Endothelial cell of umbilical vein (primary cell): ENCODE data around the gene STXBP2. TPM values are rescaled to one million over a fixed set of nuclear protein-coding genes. Genes with fewer than 3 reads are reported as not detected.

Source experiments
- BruUV-seq: library from RNA; stranded (reverse); fragments of 400-500 nt; replicated peaks from 2 replicates; lab custom pipeline; 2021; lab: Mats Ljungman, UMichigan
- CTCF ChIA-PET: fragments of 300-600, 350-600 bp; sonication (Branson Sonifier 250); formaldehyde crosslinking; loops from one replicate; lab custom pipeline; 2021; ENCODE audit warnings: antibody characterized with exemption, inconsistent platforms; lab: Charles Lee
- POLR2A ChIA-PET: fragments of 300-600, 350-600 bp; sonication (Branson Sonifier 250); formaldehyde crosslinking; loops from one replicate; lab custom pipeline; 2021; ENCODE audit warnings: antibody characterized with exemption, inconsistent platforms; lab: Charles Lee
- DNase-seq: peaks from one replicate; pipeline ENCODE4 v3.0.0-alpha.2; 2011; ENCODE audit warnings: low read depth, low spot score
- FAIRE-seq: peaks from 2 replicates; lab custom pipeline; 2011; peaks lifted over from hg19 to GRCh38; lab: Jason Lieb, UNC
- H2AFZ ChIP-seq: 2 replicates; pipeline ENCODE4 v1.6.0; 2012; ENCODE audit warnings: low read depth, low read length, control low read depth, inconsistent platforms
- H3K27ac ChIP-seq: 2 replicates; pipeline ENCODE4 v1.5.1; 2011; ENCODE audit warnings: low read depth, mild to moderate bottlenecking, control low read depth, low read length, moderate library complexity; ENCODE audit not compliant: insufficient read depth
- H3K27me3 ChIP-seq, 2 experiments: 2 replicates each; pipeline versions ENCODE4 v1.6.0 to v1.6.1; 2011; ENCODE audit warnings: low read length in 2 of 2, mixed read lengths in 1 of 2; ENCODE audit not compliant: control insufficient read depth in 2 of 2, insufficient read depth in 2 of 2
- H3K36me3 ChIP-seq, 2 experiments: 2 replicates in 1 of 2; 3 replicates in 1 of 2; pipeline ENCODE4 v1.5.1; 2011; ENCODE audit warnings: low read length in 2 of 2, mild to moderate bottlenecking in 1 of 2, moderate library complexity in 1 of 2; ENCODE audit not compliant: control insufficient read depth in 2 of 2, insufficient read depth in 2 of 2; ENCODE audit errors: extremely low read depth in 1 of 2
- H3K4me1 ChIP-seq: 3 replicates; pipeline ENCODE4 v1.5.1; 2011; ENCODE audit warnings: mild to moderate bottlenecking, low read length; ENCODE audit not compliant: control insufficient read depth, insufficient read depth; ENCODE audit errors: extremely low read depth
- H3K4me2 ChIP-seq: 2 replicates; pipeline ENCODE4 v1.6.1; 2011; ENCODE audit warnings: low read length, control low read depth, mixed read lengths; ENCODE audit not compliant: insufficient read depth
- H3K4me3 ChIP-seq, 3 experiments: fragments of 200-600 bp in 1 of 3; sonication (generic), shearing (Covaris generic) in 1 of 3; replicated peaks in 1 of 3; 2 replicates each; pipeline ENCODE4 v1.5.1; 2011 to 2016; ENCODE audit warnings: control low read depth in 3 of 3, low read length in 3 of 3, mild to moderate bottlenecking in 2 of 3, inconsistent platforms in 1 of 3, low read depth in 1 of 3, moderate library complexity in 1 of 3; ENCODE audit not compliant: insufficient read depth in 1 of 3
- H3K79me2 ChIP-seq: 2 replicates; pipeline ENCODE4 v1.6.0; 2012; ENCODE audit warnings: low read length, inconsistent platforms; ENCODE audit not compliant: control insufficient read depth, insufficient read depth
- H3K9ac ChIP-seq: replicated peaks from 2 replicates; pipeline ENCODE3; 2011; ENCODE audit warnings: low read length, control low read depth; ENCODE audit not compliant: insufficient read depth; ENCODE audit errors: extremely low read depth
- H3K9me1 ChIP-seq: replicated peaks from 3 replicates; pipeline ENCODE4 v1.6.0; 2011; ENCODE audit warnings: mild to moderate bottlenecking, low read length; ENCODE audit not compliant: control insufficient read depth, insufficient read depth; ENCODE audit errors: extremely low read depth
- H3K9me3 ChIP-seq: replicated peaks from 2 replicates; pipeline ENCODE4 v1.5.1; 2012; ENCODE audit warnings: low read length, inconsistent platforms; ENCODE audit not compliant: control insufficient read depth, insufficient read depth
- H4K20me1 ChIP-seq: replicated peaks from 2 replicates; pipeline ENCODE3; 2011; ENCODE audit warnings: mild to moderate bottlenecking, low read length; ENCODE audit not compliant: control insufficient read depth, insufficient read depth; ENCODE audit errors: extremely low read depth
- FOS ChIP-seq: IDR thresholded peaks from 2 replicates; pipeline ENCODE4 v1.6.1; 2011; ENCODE audit warnings: mild to moderate bottlenecking, low read length, moderate library complexity, borderline replicate concordance; ENCODE audit not compliant: insufficient read depth
- dilution Hi-C: fragments of 300-500 bp; cut with MboI; formaldehyde crosslinking; loops from one replicate; pipeline ENCODE4 v1.15.0; 2019; ENCODE audit warnings: low sequenced_read_pairs; ENCODE audit not compliant: extremely low pct_ligation_motif_present
- intact Hi-C: fragments of 100-400 bp; cut with micrococcal nuclease; formaldehyde crosslinking; loops from one replicate; pipeline ENCODE4 v1.10.0; 2022
- polyA plus RNA-seq, 4 experiments: library from polyadenylated mRNA; depleted of rRNA in 3 of 4; stranded (reverse) in 3 of 4; unstranded in 1 of 4; fragments of >200 nt; gene quantifications; 2 replicates each; pipeline versions ENCODE4 v1.2.1 to v1.2.3, GENCODE V29; 2011 to 2012; ENCODE audit warnings: missing spikeins in 1 of 4
- total RNA-seq: library from RNA; stranded (reverse); gene quantifications from 2 replicates; pipeline ENCODE4 v1.2.3, GENCODE V29; 2021
- TF ChIP-seq, protein P1 (sequence below), 2 donors: IDR thresholded peaks; 1 replicate in 1 of 2; 2 replicates in 1 of 2; pipeline ENCODE4 v1.5.1; 2011; ENCODE audit warnings: low read length in 2 of 2, mild to moderate bottlenecking in 2 of 2, moderate library complexity in 2 of 2, control low read depth in 1 of 2, inconsistent platforms in 1 of 2, low read depth in 1 of 2; ENCODE audit not compliant: insufficient read depth in 1 of 2; ENCODE audit errors: extremely low read depth in 1 of 2

STXBP2 gene
- total and polyA plus RNA-seq, 2 donors (not counting 3 experiments of a cell fraction or from before 2014, with no cell fraction given) = 70.0 to 105 TPM

DNA sequence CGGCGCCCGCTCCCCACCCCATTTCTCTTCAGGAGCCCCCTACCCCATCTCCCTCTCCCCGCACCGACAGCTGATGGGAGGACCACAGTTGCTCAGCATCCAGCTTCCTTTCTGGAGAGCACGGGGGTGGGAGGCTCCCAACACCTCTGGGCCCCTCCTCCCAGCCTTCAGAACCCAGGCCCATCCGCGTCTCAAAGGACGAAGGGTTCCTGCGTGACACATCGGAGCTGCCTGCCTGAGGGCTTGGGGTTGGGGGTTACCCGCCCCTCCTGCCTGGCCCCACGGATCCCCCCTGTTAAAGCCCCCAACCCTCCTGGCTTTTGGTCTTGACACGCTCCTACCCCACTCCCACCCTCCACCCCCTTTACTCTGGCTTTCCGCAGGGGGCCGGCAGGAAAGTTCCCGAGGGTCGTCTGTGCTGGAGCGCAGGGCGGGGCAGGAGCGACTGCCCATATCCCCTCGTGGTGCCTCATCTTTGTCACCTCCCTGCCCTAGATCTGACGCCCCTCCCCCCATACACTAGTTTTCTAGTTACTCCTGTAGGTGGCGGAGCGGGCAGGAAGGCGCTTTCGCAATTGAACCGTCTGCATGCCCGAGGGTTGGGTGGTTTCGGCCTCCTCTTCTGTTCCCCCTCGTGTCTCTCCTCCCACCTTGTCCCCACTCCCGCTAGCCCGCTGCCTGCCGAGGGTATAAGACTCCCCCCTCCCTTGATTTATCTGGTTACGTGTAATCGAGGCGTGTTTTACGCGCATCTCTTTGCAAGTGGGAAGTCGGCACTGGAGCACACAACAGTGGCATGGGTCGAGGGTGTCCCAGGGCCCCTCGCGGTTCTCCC is 44.6 kb downstream of the STXBP2 start:
- intact Hi-C loops (loop anchor here (1.0 to 5.0 kb wide), 4 partner anchors 53 to 241 kb away; partner anchors contain the start of genes PET100, SNAPC2 and XAB2), dilution Hi-C loops (no loop called here)
- peaks cover 0 to 3% of the 10 kb centered on the region in 2 experiments for H3K36me3 ChIP-seq
- H4K20me1 ChIP-seq = no peaks in the 10 kb centered on the region
- peak overlapping the region; percentile 92 for H3K9ac ChIP-seq
- POLR2A ChIA-PET = no interaction called here
- BruUV-seq = no TSS peak
- peaks cover 21% of the 10 kb centered on the region for H3K79me2 ChIP-seq
- DNase-seq = peak; percentile 62
- H3K9me3 ChIP-seq = no peaks in the 10 kb centered on the region
- TF ChIP-seq, protein P1, sequence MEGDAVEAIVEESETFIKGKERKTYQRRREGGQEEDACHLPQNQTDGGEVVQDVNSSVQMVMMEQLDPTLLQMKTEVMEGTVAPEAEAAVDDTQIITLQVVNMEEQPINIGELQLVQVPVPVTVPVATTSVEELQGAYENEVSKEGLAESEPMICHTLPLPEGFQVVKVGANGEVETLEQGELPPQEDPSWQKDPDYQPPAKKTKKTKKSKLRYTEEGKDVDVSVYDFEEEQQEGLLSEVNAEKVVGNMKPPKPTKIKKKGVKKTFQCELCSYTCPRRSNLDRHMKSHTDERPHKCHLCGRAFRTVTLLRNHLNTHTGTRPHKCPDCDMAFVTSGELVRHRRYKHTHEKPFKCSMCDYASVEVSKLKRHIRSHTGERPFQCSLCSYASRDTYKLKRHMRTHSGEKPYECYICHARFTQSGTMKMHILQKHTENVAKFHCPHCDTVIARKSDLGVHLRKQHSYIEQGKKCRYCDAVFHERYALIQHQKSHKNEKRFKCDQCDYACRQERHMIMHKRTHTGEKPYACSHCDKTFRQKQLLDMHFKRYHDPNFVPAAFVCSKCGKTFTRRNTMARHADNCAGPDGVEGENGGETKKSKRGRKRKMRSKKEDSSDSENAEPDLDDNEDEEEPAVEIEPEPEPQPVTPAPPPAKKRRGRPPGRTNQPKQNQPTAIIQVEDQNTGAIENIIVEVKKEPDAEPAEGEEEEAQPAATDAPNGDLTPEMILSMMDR (IDR thresholded peaks at IDR 0.05; ENCODE audit: extremely low read depth in 1 of 2, insufficient read depth in 1 of 2, low read depth in 1 of 2, low read length in 2 of 2) = peak; percentile 40 to 72
- no peak for TF ChIP-seq FOS
- H2AFZ ChIP-seq = peak overlapping the region; percentile 45
- H3K27me3 ChIP-seq = peaks cover 0 to under 1% of the 10 kb centered on the region in 2 experiments
- H3K27ac ChIP-seq = peak overlapping the region; percentile 65
- H3K9me1 ChIP-seq = no peaks in the 10 kb centered on the region
- FAIRE-seq = peak; percentile 64
- peak overlapping the region; percentile 65 for H3K4me2 ChIP-seq
- peaks cover 7% of the 10 kb centered on the region for H3K4me1 ChIP-seq
- CTCF ChIA-PET = interaction anchor here (0.6 to 2.5 kb wide), 61 partner anchors 11 to 582 kb away, joined by 3 to 137 read pairs (median 4); partner anchors contain the start of genes CLEC4G, LRRC8E, MAP2K7 and MCOLN1
- H3K4me3 ChIP-seq = peak overlapping the region; percentile 72 to 100 (median 79)
